Activated CD4-positive, alpha-beta T cell treated with anti-CD3 and anti-CD28 coated beads, Interleukin-2, Interleukin-6, amounts not matched to agents 100 ng/mL and 50 ng/mL, durations not matched to agents 16 hours and 8 hours (primary cell): Measurements from ENCODE around the gene TFB2M.
A peak's percentile ranks its signal among the peaks of the same experiment; 100 is the strongest.
"Not testable (repeated sequence)": the region's sequence is repeated elsewhere in the genome, so short reads cannot be mapped to it uniquely, and the experiment has no call there.

ENCODE experiments used
- DNase-seq: peaks from one replicate; pipeline ENCODE4 v3.0.0-alpha.2; 2020

TFB2M gene, protein sequence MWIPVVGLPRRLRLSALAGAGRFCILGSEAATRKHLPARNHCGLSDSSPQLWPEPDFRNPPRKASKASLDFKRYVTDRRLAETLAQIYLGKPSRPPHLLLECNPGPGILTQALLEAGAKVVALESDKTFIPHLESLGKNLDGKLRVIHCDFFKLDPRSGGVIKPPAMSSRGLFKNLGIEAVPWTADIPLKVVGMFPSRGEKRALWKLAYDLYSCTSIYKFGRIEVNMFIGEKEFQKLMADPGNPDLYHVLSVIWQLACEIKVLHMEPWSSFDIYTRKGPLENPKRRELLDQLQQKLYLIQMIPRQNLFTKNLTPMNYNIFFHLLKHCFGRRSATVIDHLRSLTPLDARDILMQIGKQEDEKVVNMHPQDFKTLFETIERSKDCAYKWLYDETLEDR

GRCh38 chr1:246566128-246566812, at the start of gene TFB2M, which contains the start of gene CNST:
TSS of gene TFB2M (minus strand) at chr1:246566261. CDS start at chr1:246566138, 123 bp downstream.
TSS of gene CNST (plus strand) at chr1:246566456. CDS start at chr1:246591563, 25,107 bp downstream.
- peak; percentile 98 for DNase-seq

DNA sequence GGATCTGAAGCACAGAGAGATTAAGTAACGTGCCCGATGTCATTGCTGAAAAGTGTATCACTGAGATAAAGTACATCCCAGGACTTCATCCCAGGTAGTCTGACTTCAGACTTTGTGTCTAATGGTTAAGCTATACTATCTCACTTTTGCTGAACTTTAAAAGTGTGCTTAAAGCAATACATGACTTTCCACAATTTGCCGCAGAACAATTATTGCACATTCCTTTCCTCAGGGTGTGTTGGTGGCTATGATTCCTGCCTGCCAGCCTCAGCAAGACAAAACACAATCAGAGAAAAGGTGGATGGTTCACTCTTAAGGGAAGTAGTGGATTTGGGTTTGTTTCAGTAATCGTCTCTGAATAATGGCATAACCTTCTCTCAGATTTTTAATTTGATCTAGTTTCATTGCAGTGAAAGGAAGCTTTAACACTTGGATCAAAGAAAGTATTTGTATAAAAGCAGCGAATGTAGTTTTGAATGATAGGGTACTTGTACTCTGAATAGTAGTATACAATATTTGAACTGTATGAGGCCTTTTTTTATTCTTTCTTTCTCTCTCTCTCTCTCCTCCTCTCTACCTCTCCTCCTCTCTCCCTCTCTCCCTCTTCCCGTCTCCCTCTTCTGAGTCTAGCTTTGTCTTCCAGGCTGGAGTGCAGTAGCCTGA, 47.2 kb upstream of the TFB2M start:
- no peak for DNase-seq

- no peak for DNase-seq
Observed at GRCh38 chr1:246609632-246610031, 43.6 kb upstream of the TFB2M start.

GRCh38 chr1:246608616-246609376, 42.7 kb upstream of the TFB2M start:
- DNase-seq = peak; percentile 68

DNA sequence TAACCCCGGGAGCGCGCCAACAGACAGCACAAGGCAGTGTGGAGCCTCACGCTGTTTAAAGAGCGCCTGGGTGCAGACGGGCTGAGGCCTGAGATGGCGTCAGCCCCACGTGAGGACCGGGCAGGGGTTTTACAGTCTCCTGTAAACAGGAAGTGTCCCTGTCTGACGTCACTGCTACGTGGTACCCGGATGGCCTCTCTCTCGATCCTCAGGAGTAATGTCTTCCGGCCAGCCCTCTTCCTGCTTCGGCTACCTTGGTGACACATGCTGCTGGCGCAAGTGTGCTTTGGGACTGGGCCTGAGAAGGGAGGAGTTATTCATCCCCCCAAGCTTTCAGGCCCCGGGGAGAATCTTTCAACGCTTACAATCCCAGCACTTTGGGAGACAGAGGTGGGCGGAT, 41.4 kb upstream of the TFB2M start:
- DNase-seq = no peak

GRCh38 chr1:246605231-246605630, 39.2 kb upstream of the TFB2M start:
- DNase-seq = not testable (repeated sequence)

DNA sequence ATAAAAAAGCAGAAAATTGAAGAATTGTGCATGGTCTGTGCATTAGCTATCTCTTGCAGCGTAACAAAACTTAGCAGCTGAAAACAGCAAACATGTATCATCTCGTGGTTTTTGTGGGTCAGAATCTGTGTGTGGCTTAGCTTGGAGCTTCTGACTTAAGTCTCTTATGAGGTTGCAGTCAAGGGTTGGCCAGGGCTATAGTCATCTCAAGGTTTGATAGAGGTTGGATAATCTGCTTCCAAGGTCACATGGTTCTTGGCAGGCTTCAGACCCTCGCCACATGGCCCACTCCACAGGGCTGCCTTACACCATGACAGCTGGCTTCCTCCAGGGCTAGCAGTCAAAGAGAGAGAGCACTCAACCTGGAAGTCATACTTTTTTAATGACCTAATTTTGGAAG, 36.1 kb upstream of the TFB2M start:
- peak; percentile 42 for DNase-seq

- no peak for DNase-seq
Observed at GRCh38 chr1:246600579-246600978, 34.5 kb upstream of the TFB2M start.

- DNase-seq = no peak
Observed at GRCh38 chr1:246599315-246599714, 33.3 kb upstream of the TFB2M start.

DNA sequence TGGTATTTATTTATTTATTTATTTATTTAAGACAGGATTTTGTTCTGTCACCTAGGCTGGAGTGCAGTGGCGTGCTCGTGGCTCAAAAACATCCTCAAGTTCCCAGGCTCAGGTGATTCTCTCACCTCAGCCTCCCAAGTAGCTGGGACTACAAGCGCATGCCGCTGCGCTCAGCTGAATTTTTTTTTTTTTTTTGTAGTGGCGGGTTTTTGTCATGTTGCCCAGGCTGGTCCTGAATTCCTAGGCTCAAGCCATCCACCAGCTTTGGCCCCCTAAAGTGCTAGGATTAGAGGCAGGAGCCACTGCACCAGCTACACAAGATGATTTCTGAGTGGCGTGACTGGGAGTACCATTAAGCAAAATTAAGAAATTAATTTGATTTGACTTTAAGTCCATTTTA, 31.9 kb upstream of the TFB2M start:
- DNase-seq = no peak

DNA sequence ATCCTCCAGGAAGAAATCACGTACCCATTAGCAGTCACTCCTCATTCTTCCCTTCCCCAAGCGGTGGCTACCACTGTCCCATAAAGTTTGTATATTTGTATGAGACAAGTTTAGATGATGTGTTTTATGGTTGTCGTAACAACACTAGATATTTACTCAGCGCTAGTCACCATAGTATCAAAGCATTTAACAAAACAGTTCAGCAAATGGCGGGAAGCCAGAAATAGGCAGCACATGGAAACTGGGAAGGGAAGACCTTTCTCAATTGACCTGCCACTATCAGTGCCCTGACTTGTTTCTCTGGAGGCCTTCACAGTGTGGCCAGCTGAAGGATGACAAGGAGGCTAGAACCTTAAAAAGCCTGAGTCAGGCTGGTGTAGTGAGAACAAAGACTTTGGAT, 31.3 kb upstream of the TFB2M start:
- DNase-seq = no peak

GRCh38 chr1:246595146-246595545, 29.1 kb upstream of the TFB2M start:
- DNase-seq = no peak

DNA sequence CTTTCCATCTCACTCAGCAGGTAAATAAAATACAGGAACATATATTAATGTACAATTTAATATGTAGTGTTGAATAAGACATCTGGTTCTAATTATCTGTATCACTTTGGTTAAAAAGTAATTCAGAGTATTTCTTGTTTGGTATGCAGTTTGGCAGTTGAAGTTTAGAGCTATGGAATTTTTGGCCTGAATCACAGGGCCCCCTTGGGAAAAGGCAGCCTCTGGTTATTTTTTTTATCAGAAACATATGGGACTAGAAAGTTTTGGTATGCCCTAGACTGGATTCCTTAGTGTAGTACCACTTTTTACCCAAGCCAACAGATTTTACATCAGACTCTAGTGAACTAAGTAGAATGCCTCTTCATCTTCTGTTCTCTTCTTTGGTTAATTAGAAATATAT, 26.6 kb upstream of the TFB2M start:
- no peak for DNase-seq

DNA sequence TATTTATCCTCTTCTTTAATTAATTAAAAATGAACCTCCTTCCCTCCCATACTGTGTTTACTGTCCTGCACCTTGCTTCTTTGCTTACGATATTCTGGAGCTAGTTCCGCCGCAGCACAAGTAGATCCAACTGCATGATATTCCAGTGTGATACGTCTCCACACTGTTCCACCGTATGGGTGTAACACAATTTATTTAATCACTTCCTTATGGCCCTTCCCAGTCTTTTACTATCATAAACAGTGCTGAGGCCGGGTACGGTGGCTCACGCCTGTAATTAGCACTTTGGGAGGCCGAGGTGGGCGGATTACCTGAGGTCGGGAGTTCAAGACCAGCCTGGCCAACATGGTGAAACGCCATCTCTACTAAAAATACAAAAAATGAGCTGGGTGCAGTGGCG, 25.9 kb upstream of the TFB2M start:
- DNase-seq = no peak

DNA sequence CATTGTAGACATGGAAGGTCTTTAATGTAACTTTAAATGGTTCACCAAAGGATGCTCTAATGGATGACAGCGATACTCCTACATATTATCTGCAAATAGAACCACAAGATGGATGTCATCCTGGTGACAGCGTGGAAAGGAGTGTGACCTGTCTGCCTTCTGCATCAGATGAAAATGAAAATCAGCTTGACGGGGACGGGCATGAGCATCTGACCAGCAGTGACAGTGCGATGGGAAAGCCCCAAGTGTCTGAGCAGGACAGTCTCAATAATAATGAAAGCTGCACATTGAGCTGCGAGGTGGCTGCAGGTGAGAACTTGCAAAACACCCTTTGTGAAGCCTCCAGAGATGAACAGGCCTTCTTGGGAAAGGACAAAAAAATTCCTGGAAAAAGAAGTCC, 25.4 kb upstream of the TFB2M start:
- DNase-seq = peak; percentile 52

GRCh38 chr1:246591047-246591446, 25.0 kb upstream of the TFB2M start:
- no peak for DNase-seq

- not testable (repeated sequence) for DNase-seq
Observed at GRCh38 chr1:246589919-246590318, 23.9 kb upstream of the TFB2M start.

- DNase-seq = no peak
Observed at GRCh38 chr1:246588159-246588721, 22.2 kb upstream of the TFB2M start.

GRCh38 chr1:246587606-246588005, 21.5 kb upstream of the TFB2M start:
- peak; percentile 37 for DNase-seq

DNA sequence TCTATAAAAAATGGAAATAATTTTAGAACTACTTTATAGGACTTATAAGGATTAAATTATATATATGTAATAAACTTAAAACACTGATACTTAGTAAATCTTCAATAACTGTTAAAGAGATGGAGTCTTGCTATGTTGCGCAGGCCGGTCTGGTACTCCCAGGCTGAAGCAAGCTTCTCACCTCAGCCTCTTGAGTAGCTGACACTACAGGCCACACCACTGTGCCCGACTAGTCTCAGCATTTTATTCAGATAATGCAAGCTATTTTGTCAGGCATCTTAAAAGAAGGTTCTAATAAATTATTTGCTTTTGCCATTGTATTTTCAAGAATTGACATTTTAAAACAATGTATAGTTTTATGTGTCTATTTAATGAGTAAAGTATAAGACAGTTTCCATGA, 21.0 kb upstream of the TFB2M start:
- DNase-seq = no peak

DNA sequence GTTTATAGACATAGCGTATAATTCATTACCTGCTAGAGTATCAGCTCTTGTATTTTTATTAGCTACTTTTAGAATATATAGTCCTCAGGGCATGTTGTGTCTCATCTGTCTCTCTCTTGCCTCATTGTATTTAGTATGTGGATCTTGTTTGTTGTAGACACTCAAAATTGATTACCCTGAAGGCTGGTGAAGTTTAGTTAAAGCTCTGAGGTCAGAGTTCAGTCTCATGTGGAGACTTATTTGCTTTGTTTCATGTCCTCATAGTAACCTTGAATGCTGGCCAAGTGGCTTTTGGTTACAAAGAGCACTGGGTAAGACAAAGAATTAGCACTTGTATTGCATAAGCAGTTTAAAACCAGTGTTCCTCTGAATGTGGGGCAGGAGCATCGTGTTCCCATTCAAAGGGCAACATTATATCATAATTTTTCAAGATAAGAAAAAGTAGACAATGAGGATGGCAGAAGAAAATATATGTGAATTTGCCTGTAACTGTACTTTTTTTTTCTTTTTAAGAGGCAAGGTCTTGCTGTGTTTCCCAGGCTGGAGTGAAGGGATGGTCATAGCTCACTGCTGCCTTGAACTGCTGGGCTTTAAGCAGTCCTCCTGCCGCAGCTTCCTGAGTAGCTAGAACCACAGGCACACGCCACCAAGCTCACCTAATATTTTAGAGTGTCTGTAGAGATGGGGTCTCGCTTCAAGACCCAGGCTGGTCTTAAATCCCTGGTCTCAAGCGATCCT, 17.6 kb upstream of the TFB2M start:
- DNase-seq = no peak

DNA sequence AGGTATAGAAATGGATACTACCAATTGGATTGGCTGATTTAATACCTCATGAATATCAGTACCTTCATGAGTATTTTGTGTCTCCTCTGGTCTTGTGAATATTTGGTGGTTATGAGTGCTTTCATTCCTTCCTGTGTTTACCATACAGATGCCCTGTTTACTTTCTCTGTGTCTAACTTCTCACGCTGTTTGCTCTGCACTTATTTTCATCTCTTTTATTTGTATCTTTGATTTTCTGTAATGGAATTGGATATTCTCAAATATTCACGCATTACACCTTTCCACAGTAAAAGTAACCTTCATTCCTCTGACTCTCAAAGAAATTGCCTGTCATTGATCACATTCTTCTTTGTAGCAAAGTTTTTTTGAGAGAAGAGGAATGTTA, 17.0 kb upstream of the TFB2M start:
- DNase-seq = no peak
